GM18858 (cell line): ENCODE measurements around the gene DARS1.

ENCODE experiments used
- ATAC-seq: cut with Tn5 transposase; IDR thresholded peaks from one replicate; pipeline ENCODE4 v1.9.1; 2021; ENCODE audit not compliant: unreplicated experiment

DARS1 gene

GRCh38 chr2:136016427-136016826 is 31.0 kb upstream of the DARS1 start:
- no peak for ATAC-seq

GRCh38 chr2:136015699-136016098 is 30.3 kb upstream of the DARS1 start:
- no peak for ATAC-seq

GRCh38 chr2:136014411-136014810 is 29.0 kb upstream of the DARS1 start:
- ATAC-seq = no peak

GRCh38 chr2:136013955-136014354 is 28.5 kb upstream of the DARS1 start:
- ATAC-seq = no peak

- ATAC-seq = no peak
These were observed 27.8 kb upstream of the DARS1 start for GRCh38 chr2:136013136-136013685.

- no peak for ATAC-seq
These were observed 26.9 kb upstream of the DARS1 start for GRCh38 chr2:136012315-136012714.

GRCh38 chr2:136010126-136010525 is 24.7 kb upstream of the DARS1 start:
- ATAC-seq = no peak

GRCh38 chr2:136008205-136008865 is 22.9 kb upstream of the DARS1 start:
- no peak for ATAC-seq

- ATAC-seq = no peak
These were observed 21.2 kb upstream of the DARS1 start for GRCh38 chr2:136006658-136007057.

GRCh38 chr2:136005462-136006196 is 20.2 kb upstream of the DARS1 start:
- ATAC-seq = peak; percentile 66

- ATAC-seq = no peak
These were observed 19.5 kb upstream of the DARS1 start for GRCh38 chr2:136004965-136005364.

- ATAC-seq = no peak
These were observed 15.7 kb upstream of the DARS1 start for GRCh38 chr2:136001131-136001530.

GRCh38 chr2:136000502-136000901 is 15.1 kb upstream of the DARS1 start:
- peak; percentile 73 for ATAC-seq

GRCh38 chr2:135999899-136000298 is 14.5 kb upstream of the DARS1 start:
- ATAC-seq = no peak

GRCh38 chr2:135998879-135999278 is 13.5 kb upstream of the DARS1 start:
- ATAC-seq = no peak

- no peak for ATAC-seq
These were observed 12.0 kb upstream of the DARS1 start for GRCh38 chr2:135997380-135997779.

GRCh38 chr2:135996304-135996703 is 10.9 kb upstream of the DARS1 start:
- ATAC-seq = no peak

- no peak for ATAC-seq
These were observed 8.9 kb upstream of the DARS1 start for GRCh38 chr2:135994281-135994680.

- no peak for ATAC-seq
These were observed 8.0 kb upstream of the DARS1 start for GRCh38 chr2:135993421-135993820.

- ATAC-seq = no peak
These were observed 6.4 kb upstream of the DARS1 start for GRCh38 chr2:135991861-135992260.

- no peak for ATAC-seq
These were observed 2.0 kb upstream of the DARS1 start for GRCh38 chr2:135987441-135987840.

- ATAC-seq = no peak
These were observed 1.1 kb upstream of the DARS1 start for GRCh38 chr2:135986507-135986906.
